HepG2 (cell line): Measurements from ENCODE around the gene BZW1. TPM values are rescaled to one million over a fixed set of nuclear protein-coding genes. Genes with fewer than 3 reads are reported as not detected.
A peak's percentile ranks its signal among the peaks of the same experiment; 100 is the strongest.

ENCODE experiments used
- PHF21A ChIP-seq: sonication (generic); formaldehyde crosslinking; IDR thresholded peaks from 2 replicates; pipeline ENCODE4 v1.5.0; 2020; ENCODE audit warnings: mild to moderate bottlenecking, missing genetic modification reagents
- SAP130 ChIP-seq: IDR thresholded peaks from 2 replicates; pipeline ENCODE4 v1.6.1; 2016; ENCODE audit warnings: low read depth
- SIX4 ChIP-seq: sonication (generic); formaldehyde crosslinking; IDR thresholded peaks from 2 replicates; pipeline ENCODE4 v1.4.0; 2020; ENCODE audit warnings: missing genetic modification reagents
- SPEN ChIP-seq: sonication (generic); formaldehyde crosslinking; IDR thresholded peaks from 2 replicates; pipeline ENCODE4 v1.5.1; 2020; ENCODE audit warnings: low read depth, mild to moderate bottlenecking, missing genetic modification reagents
- TAF15 ChIP-seq: fragments of 200-400 bp; formaldehyde crosslinking; IDR thresholded peaks from one replicate; pipeline ENCODE4 v1.6.1; 2018; ENCODE audit warnings: mild to moderate bottlenecking, low read depth, low read length; ENCODE audit not compliant: poor library complexity, severe bottlenecking
- YEATS4 ChIP-seq: sonication (generic); formaldehyde crosslinking; IDR thresholded peaks from 2 replicates; pipeline ENCODE4 v1.4.0; 2020; ENCODE audit warnings: missing genetic modification reagents, borderline replicate concordance
- ZC3H4 ChIP-seq: sonication (generic); formaldehyde crosslinking; IDR thresholded peaks from 2 replicates; pipeline ENCODE4 v1.4.0; 2020; ENCODE audit warnings: missing genetic modification reagents, borderline replicate concordance
- ZFP37 ChIP-seq: sonication (generic); formaldehyde crosslinking; IDR thresholded peaks from 2 replicates; pipeline ENCODE4 v1.4.0; 2020; ENCODE audit warnings: missing genetic modification reagents, borderline replicate concordance
- ZNF331 ChIP-seq: sonication (generic); formaldehyde crosslinking; IDR thresholded peaks from 2 replicates; pipeline ENCODE4 v1.4.0; 2020; ENCODE audit warnings: missing genetic modification reagents
- ZNF773 ChIP-seq: sonication (generic); formaldehyde crosslinking; IDR thresholded peaks from 2 replicates; pipeline ENCODE4 v1.4.0; 2020; ENCODE audit warnings: missing genetic modification reagents, borderline replicate concordance
- ZNF782 ChIP-seq: sonication (generic); formaldehyde crosslinking; IDR thresholded peaks from 2 replicates; pipeline ENCODE4 v1.4.0; 2020; ENCODE audit warnings: missing genetic modification reagents, mild to moderate bottlenecking, borderline replicate concordance
- polyA plus RNA-seq, 8 experiments: library from polyadenylated mRNA; depleted of rRNA in 3 of 8; stranded (reverse) in 7 of 8; unstranded in 1 of 8; fragments of >200 nt; fragmentation: Illumina TruSeq in 4 of 8; extraction: Trizol in 4 of 8; gene quantifications; 2 replicates each; pipeline versions ENCODE4 v1.2.1 to v1.2.3, GENCODE V29; 2011 to 2016; ENCODE audit warnings: low read depth in 4 of 8, missing spikeins in 1 of 8, mixed read lengths in 1 of 8; ENCODE audit not compliant: insufficient read depth in 1 of 8
- total RNA-seq, 5 experiments: library from RNA; depleted of rRNA; stranded (reverse); fragments of >200 nt; fragmentation: Illumina TruSeq; extraction: Trizol; gene quantifications; 2 replicates each; pipeline ENCODE4 v1.2.3, GENCODE V29; 2016; ENCODE audit warnings: low read depth in 1 of 5
- TF ChIP-seq, protein P1 (sequence below): sonication (generic); formaldehyde crosslinking; IDR thresholded peaks from 2 replicates; pipeline ENCODE4 v1.5.1; 2020; ENCODE audit warnings: mild to moderate bottlenecking, missing genetic modification reagents
- TF ChIP-seq, protein P2 (sequence below): sonication (generic); formaldehyde crosslinking; IDR thresholded peaks from 2 replicates; pipeline ENCODE4 v1.4.0; 2020; ENCODE audit warnings: missing genetic modification reagents, borderline replicate concordance
- TF ChIP-seq, protein P3 (sequence below): sonication (generic); formaldehyde crosslinking; IDR thresholded peaks from 2 replicates; pipeline ENCODE4 v1.5.0; 2020; ENCODE audit warnings: mild to moderate bottlenecking, missing genetic modification reagents
- TF ChIP-seq, protein P4 (sequence below): IDR thresholded peaks from 2 replicates; pipeline ENCODE4 v1.6.1; 2016; ENCODE audit warnings: missing genetic modification reagents, missing compliant biosample characterization
- TF ChIP-seq, protein P5 (sequence below), 2 experiments: sonication (generic) in 1 of 2; formaldehyde crosslinking in 1 of 2; IDR thresholded peaks; 2 replicates each; pipeline versions ENCODE4 v1.4.0 to v1.6.1; 2018 to 2020; ENCODE audit warnings: missing genetic modification reagents in 2 of 2, borderline replicate concordance in 1 of 2, low read depth in 1 of 2, mild to moderate bottlenecking in 1 of 2, missing biosample characterization in 1 of 2
- TF ChIP-seq, protein P6 (sequence below): IDR thresholded peaks from 2 replicates; pipeline ENCODE4 v1.6.1; 2012; ENCODE audit warnings: low read depth, low read length, improper control_type of control experiment

The BZW1 gene
- total and polyA plus RNA-seq, 2 of the 13 experiments (the other 11 are each of a cell fraction or from before 2014, with no cell fraction given) = 106 to 384 TPM

DNA sequence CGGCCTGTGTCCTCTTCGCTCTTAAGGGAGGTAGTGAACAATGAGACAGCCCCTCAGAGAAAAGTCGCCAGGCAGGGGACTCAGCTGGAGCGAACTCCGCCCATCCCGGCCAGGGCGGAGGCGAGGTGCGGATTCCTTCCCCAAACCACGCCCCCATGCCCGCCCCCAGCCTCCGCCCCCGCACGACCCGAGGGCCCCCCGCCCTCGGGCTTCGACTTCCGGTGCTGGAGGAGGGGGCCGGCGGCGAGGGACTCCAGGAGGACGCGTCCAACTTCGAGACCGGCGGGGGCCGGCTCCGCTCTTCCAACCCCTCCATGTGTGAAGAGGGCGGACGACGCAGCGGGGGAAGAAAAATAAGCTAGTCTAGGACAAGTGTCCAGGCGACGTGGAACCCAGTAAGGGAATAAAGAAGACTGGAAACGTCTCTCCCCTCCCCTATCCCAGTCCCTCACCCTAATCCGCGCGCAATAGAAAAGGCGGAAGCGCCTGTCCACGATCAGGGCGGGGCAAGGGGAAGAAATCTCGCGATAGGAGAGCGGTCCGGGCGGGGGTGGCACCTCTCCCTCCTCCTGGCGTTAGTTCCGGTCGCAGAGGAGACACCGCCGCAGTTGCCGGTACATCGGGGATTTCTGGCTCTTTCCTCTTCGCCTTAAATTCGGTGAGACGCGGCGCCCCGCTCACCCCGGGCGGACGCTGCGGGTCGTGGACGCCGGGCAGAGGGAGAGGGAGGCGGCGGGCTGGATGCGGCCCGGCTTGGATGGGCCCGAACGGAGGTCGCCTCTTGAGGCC is at the start of gene BZW1 (continued):
- TF ChIP-seq, protein P1, sequence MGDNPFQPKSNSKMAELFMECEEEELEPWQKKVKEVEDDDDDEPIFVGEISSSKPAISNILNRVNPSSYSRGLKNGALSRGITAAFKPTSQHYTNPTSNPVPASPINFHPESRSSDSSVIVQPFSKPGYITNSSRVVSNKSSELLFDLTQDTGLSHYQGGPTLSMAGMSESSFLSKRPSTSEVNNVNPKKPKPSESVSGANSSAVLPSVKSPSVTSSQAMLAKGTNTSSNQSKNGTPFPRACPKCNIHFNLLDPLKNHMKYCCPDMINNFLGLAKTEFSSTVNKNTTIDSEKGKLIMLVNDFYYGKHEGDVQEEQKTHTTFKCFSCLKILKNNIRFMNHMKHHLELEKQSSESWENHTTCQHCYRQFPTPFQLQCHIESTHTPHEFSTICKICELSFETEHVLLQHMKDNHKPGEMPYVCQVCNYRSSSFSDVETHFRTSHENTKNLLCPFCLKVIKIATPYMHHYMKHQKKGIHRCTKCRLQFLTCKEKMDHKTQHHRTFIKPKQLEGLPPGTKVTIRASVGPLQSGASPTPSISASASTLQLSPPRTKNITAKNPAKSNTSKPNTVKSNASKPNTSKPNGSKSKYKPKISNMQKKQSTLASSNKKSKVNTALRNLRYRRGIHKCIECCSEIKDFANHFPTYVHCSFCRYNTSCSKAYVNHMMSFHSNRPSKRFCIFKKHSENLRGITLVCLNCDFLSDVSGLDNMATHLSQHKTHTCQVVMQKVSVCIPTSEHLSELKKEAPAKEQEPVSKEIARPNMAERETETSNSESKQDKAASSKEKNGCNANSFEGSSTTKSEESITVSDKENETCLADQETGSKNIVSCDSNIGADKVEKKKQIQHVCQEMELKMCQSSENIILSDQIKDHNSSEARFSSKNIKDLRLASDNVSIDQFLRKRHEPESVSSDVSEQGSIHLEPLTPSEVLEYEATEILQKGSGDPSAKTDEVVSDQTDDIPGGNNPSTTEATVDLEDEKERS (CRISPR knock-in tag) = peak; percentile 61; the same call in 1 of the 2 replicates
- TF ChIP-seq ZNF782 (CRISPR knock-in tag) (no peak; the same call in 1 of the 2 replicates), ZFP37 (peak; percentile 58; the same call in 1 of the 2 replicates), SIX4 (CRISPR knock-in tag) (no peak), SPEN (peak; percentile 53; the same call in 1 of the 2 replicates), PHF21A (0 out of 2 replicates have a peak, but pooled peaks have one; percentile 31), SAP130 (peak; percentile 90), ZC3H4 (CRISPR knock-in tag) (0 out of 2 replicates have a peak, but pooled peaks have one; percentile 50), ZNF331 (CRISPR knock-in tag) (peak; percentile 13; the same call in 1 of the 2 replicates), YEATS4 (CRISPR knock-in tag) (peak; percentile 80; the same call in 1 of the 2 replicates), ZNF773 (CRISPR knock-in tag) (no peak), TAF15 (peak; percentile 53)
- TF ChIP-seq, protein P2, sequence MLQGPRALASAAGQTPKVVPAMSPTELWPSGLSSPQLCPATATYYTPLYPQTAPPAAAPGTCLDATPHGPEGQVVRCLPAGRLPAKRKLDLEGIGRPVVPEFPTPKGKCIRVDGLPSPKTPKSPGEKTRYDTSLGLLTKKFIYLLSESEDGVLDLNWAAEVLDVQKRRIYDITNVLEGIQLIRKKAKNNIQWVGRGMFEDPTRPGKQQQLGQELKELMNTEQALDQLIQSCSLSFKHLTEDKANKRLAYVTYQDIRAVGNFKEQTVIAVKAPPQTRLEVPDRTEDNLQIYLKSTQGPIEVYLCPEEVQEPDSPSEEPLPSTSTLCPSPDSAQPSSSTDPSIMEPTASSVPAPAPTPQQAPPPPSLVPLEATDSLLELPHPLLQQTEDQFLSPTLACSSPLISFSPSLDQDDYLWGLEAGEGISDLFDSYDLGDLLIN (CRISPR knock-in tag) = peak; percentile 34; the same call in 1 of the 2 replicates
- TF ChIP-seq, protein P3, sequence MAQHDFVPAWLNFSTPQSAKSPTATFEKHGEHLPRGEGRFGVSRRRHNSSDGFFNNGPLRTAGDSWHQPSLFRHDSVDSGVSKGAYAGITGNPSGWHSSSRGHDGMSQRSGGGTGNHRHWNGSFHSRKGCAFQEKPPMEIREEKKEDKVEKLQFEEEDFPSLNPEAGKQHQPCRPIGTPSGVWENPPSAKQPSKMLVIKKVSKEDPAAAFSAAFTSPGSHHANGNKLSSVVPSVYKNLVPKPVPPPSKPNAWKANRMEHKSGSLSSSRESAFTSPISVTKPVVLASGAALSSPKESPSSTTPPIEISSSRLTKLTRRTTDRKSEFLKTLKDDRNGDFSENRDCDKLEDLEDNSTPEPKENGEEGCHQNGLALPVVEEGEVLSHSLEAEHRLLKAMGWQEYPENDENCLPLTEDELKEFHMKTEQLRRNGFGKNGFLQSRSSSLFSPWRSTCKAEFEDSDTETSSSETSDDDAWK = no peak
- TF ChIP-seq, protein P4, sequence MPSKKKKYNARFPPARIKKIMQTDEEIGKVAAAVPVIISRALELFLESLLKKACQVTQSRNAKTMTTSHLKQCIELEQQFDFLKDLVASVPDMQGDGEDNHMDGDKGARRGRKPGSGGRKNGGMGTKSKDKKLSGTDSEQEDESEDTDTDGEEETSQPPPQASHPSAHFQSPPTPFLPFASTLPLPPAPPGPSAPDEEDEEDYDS (CRISPR knock-in tag) = peak; percentile 42; the same call in 1 of the 2 replicates
- TF ChIP-seq, protein P5, sequence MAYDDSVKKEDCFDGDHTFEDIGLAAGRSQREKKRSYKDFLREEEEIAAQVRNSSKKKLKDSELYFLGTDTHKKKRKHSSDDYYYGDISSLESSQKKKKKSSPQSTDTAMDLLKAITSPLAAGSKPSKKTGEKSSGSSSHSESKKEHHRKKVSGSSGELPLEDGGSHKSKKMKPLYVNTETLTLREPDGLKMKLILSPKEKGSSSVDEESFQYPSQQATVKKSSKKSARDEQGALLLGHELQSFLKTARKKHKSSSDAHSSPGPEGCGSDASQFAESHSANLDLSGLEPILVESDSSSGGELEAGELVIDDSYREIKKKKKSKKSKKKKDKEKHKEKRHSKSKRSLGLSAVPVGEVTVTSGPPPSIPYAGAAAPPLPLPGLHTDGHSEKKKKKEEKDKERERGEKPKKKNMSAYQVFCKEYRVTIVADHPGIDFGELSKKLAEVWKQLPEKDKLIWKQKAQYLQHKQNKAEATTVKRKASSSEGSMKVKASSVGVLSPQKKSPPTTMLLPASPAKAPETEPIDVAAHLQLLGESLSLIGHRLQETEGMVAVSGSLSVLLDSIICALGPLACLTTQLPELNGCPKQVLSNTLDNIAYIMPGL (CRISPR knock-in tag; IDR thresholded peaks at IDR 0.05; ENCODE audit: borderline replicate concordance in 1 of 2, low read depth in 1 of 2) = no peak
- TF ChIP-seq, protein P6, sequence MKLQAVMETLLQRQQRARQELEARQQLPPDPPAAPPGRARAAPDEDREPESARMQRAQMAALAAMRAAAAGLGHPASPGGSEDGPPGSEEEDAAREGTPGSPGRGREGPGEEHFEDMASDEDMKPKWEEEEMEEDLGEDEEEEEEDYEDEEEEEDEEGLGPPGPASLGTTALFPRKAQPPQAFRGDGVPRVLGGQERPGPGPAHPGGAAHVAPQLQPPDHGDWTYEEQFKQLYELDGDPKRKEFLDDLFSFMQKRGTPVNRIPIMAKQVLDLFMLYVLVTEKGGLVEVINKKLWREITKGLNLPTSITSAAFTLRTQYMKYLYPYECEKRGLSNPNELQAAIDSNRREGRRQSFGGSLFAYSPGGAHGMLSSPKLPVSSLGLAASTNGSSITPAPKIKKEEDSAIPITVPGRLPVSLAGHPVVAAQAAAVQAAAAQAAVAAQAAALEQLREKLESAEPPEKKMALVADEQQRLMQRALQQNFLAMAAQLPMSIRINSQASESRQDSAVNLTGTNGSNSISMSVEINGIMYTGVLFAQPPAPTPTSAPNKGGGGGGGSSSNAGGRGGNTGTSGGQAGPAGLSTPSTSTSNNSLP = 0 out of 2 replicates have a peak, but pooled peaks have one; percentile 39
